Aorta (tissue), 5 donors: ENCODE measurements around the gene SLC39A5. TPM values are rescaled to one million over a fixed set of nuclear protein-coding genes. Genes with fewer than 3 reads are reported as not detected.

ENCODE experiments used
- ATAC-seq: fragments of 200-7000 bp; cut with Tn5 transposase; one replicate; pipeline ENCODE4 v1.9.1; 2022; ENCODE audit warnings: moderate library complexity; ENCODE audit not compliant: low FRiP score
- DNase-seq, 2 donors: peaks; one replicate each; pipeline ENCODE4 v3.0.0-alpha.2; 2020
- H3K27ac ChIP-seq, 2 donors: one replicate each; pipeline ENCODE4 v1.5.1; 2013; ENCODE audit warnings: low read length in 2 of 2, mild to moderate bottlenecking in 2 of 2, moderate library complexity in 2 of 2, control low read depth in 1 of 2, inconsistent platforms in 1 of 2, low read depth in 1 of 2
- H3K27me3 ChIP-seq, 2 donors: one replicate each; pipeline ENCODE4 v1.6.1; 2013; ENCODE audit warnings: control low read depth in 1 of 2, low read length in 1 of 2, mild to moderate bottlenecking in 1 of 2, moderate library complexity in 1 of 2; ENCODE audit not compliant: insufficient read depth in 2 of 2, control insufficient read depth in 1 of 2
- H3K36me3 ChIP-seq, 2 donors: one replicate each; pipeline ENCODE4 v1.6.1; 2013; ENCODE audit warnings: control low read depth in 1 of 2, low read length in 1 of 2, mild to moderate bottlenecking in 1 of 2; ENCODE audit not compliant: insufficient read depth in 2 of 2, control insufficient read depth in 1 of 2
- H3K4me1 ChIP-seq, 2 donors: one replicate each; pipeline ENCODE4 v1.6.1; 2013; ENCODE audit warnings: low read length in 2 of 2, control low read depth in 1 of 2, mild to moderate bottlenecking in 1 of 2, moderate library complexity in 1 of 2; ENCODE audit not compliant: insufficient read depth in 2 of 2, control insufficient read depth in 1 of 2
- H3K4me3 ChIP-seq, 2 donors: one replicate each; pipeline ENCODE4 v1.5.1; 2013; ENCODE audit warnings: low read length in 2 of 2, control low read depth in 1 of 2, mild to moderate bottlenecking in 1 of 2
- H3K9me3 ChIP-seq: one replicate; pipeline ENCODE4 v1.6.1; 2013; ENCODE audit warnings: mild to moderate bottlenecking, low read length; ENCODE audit not compliant: control insufficient read depth
- WGBS, 2 donors: extraction: QIAGEN DNeasy Blood & Tissue Kit; methylation state at CpG; one replicate each; pipeline ENCODE4 v1.1.7; 2013; 5-methylcytosine and 5-hydroxymethylcytosine counted together
- intact Hi-C, 2 donors: fragments of 100-400 bp; cut with DNase I; formaldehyde crosslinking; loops; one replicate each; pipeline versions ENCODE4 v1.14.2 to v1.15.0; 2022
- long read RNA-seq, 2 donors: library from polyadenylated mRNA; unstranded; transcript quantifications; one replicate each; pipeline ENCODE4 v2.0.0, GENCODE V29; 2020 to 2021
- polyA plus RNA-seq, 2 donors: library from polyadenylated mRNA; stranded (reverse); fragments of 200-250 nt; gene quantifications; one replicate each; pipeline ENCODE4 v1.2.3, GENCODE V29; 2013
- total RNA-seq, 2 donors: library from RNA; stranded (reverse); fragmentation: NEBNext Ultra II Directional; extraction: Animal tissue kit (Norgen Biotek cat#: 25700); gene quantifications; one replicate each; pipeline ENCODE4 v1.2.1, GENCODE V29; 2021
- donor health status: healthy with polysubstance abuse.
- donor health status: Bipolar disorder and iron deficiency.
- donor health status: DM: no; HTN: no; CAD: no.
- donor health status: DM: no; HTN: no; CAD: no.
- donor health status: DM: yes; HTN: yes; CAD: no.

SLC39A5 gene
- total RNA-seq = not detected
- 10 to 100 TPM in 1 of 2 donors, 1 to 10 TPM in 1; 1.1 to 21.4 TPM for polyA plus RNA-seq
- long read RNA-seq, donor 1 = 0 reads
- long read RNA-seq, donor 2 = 0 reads

GRCh38 chr12:56229916-56230431 is at the start of gene SLC39A5:
TSS of gene SLC39A5 (plus strand) at chr12:56230051. CDS start at chr12:56231275, 1,224 bp downstream.
- ATAC-seq (no peak), DNase-seq (no peak)
- Histone ChIP-seq H3K4me3 (no peak within 1 kb of the TSS), H3K27ac (no peak within 1 kb of the TSS), H3K27me3 (no peaks in the 10 kb centered on the region), H3K36me3 (no peaks in the 10 kb centered on the region), H3K4me1 (no peaks in the 10 kb centered on the region), H3K9me3 (no peaks in the 10 kb centered on the region)
- intact Hi-C loops = loop anchor here in 1 of 2 donors (5.0 kb wide), 1 partner anchor 38 kb away; no protein-coding TSS in a partner anchor
- 72 to 82% methylated on average over 3 to 4 of the region's 4 CpGs for WGBS, 2 donors

- DNase-seq (no peak), ATAC-seq (no peak)
- Histone ChIP-seq H3K4me3 (no peak overlapping the region), H3K27me3 (no peaks in the 10 kb centered on the region), H3K9me3 (no peaks in the 10 kb centered on the region), H3K36me3 (peaks cover 6 to 9% of the 10 kb centered on the region in 2 donors), H3K27ac (no peak overlapping the region), H3K4me1 (no peaks in the 10 kb centered on the region)
- 35 to 43% methylated on average over 2 of the region's 2 CpGs for WGBS, 2 donors
- intact Hi-C loops = no loop called here
Measured at GRCh38 chr12:56186957-56187356, 42.9 kb upstream of the SLC39A5 start.

GRCh38 chr12:56188131-56188777 is 41.6 kb upstream of the SLC39A5 start:
- intact Hi-C loops = loop anchor here (2.0 kb wide), 3 partner anchors 27 to 69 kb away; partner anchors contain the start of gene ZC3H10 (in 1 of the 2)
- ATAC-seq = no peak
- Histone ChIP-seq H3K4me3 (peak overlapping the region; percentile 54 to 94), H3K9me3 (no peaks in the 10 kb centered on the region), H3K4me1 (no peaks in the 10 kb centered on the region), H3K36me3 (peaks cover 6 to 9% of the 10 kb centered on the region in 2 donors), H3K27me3 (no peaks in the 10 kb centered on the region), H3K27ac (peak overlapping the region; percentile 1 to 76)
- no peak for DNase-seq
- WGBS, 2 donors = 8 to 9% methylated on average over 10 of the region's 10 CpGs

- 1% methylated on average over 17 of the region's 17 CpGs for WGBS, 2 donors
- peak; percentile 3 for ATAC-seq
- H3K9me3 ChIP-seq = no peaks in the 10 kb centered on the region
- H3K27me3 ChIP-seq = no peaks in the 10 kb centered on the region
- H3K27ac ChIP-seq = peak overlapping the region; percentile 1 to 76
- no peaks in the 10 kb centered on the region for H3K4me1 ChIP-seq
- peak overlapping the region; percentile 54 to 94 for H3K4me3 ChIP-seq
- no peak for DNase-seq
- intact Hi-C loops = loop anchor here (1.0 to 2.0 kb wide), 4 partner anchors 28 to 70 kb away; partner anchors contain the start of gene ZC3H10 (in 1 of the 2)
- peaks cover 6 to 7% of the 10 kb centered on the region in 2 donors for H3K36me3 ChIP-seq
Measured at GRCh38 chr12:56188778-56189098, 41.1 kb upstream of the SLC39A5 start.

GRCh38 chr12:56189099-56189917 is 40.5 kb upstream of the SLC39A5 start, which contains the start of gene SMARCC2:
TSS of gene SMARCC2 (minus strand) at chr12:56189483. CDS start at chr12:56189461, 22 bp downstream.
- WGBS, 2 donors = 1% methylated on average over 55 to 93 of the region's 93 CpGs
- Histone ChIP-seq H3K27me3 (no peaks in the 10 kb centered on the region), H3K27ac (peak within 1 kb of the TSS; percentile 62 to 99), H3K4me1 (no peaks in the 10 kb centered on the region), H3K9me3 (no peaks in the 10 kb centered on the region), H3K36me3 (peaks cover 3 to 4% of the 10 kb centered on the region in 2 donors), H3K4me3 (peak within 1 kb of the TSS; percentile 54 to 94)
- DNase-seq (peak; percentile 94 to 96), ATAC-seq (peak; percentile 94)
- intact Hi-C loops = loop anchor here (1.0 to 2.0 kb wide), 4 partner anchors 29 to 71 kb away; partner anchors contain the start of gene ZC3H10 (in 1 of the 2)

GRCh38 chr12:56189918-56190694 is 39.7 kb upstream of the SLC39A5 start:
- Histone ChIP-seq H3K4me1 (no peaks in the 10 kb centered on the region), H3K36me3 (peaks cover 0 to 2% of the 10 kb centered on the region in 2 donors), H3K27ac (peak overlapping the region; percentile 62 to 99), H3K9me3 (no peaks in the 10 kb centered on the region), H3K27me3 (no peaks in the 10 kb centered on the region), H3K4me3 (peak overlapping the region; percentile 33 to 94)
- ATAC-seq = peak; percentile 84
- intact Hi-C loops = loop anchor here (1.0 to 5.0 kb wide), 7 partner anchors 29 to 275 kb away; partner anchors contain the start of genes ANKRD52 (in 1 of the 2) and ZC3H10 (in 1 of the 2)
- WGBS, 2 donors = 0 to 1% methylated on average over 42 of the region's 42 CpGs
- peak; percentile 82 to 94 for DNase-seq

- ATAC-seq = no peak
- Histone ChIP-seq H3K27me3 (no peaks in the 10 kb centered on the region), H3K9me3 (no peaks in the 10 kb centered on the region), H3K4me3 (peak overlapping the region in 1 of 2 donors; percentile 33), H3K36me3 (peaks cover 0 to 1% of the 10 kb centered on the region in 2 donors), H3K4me1 (no peaks in the 10 kb centered on the region), H3K27ac (peak overlapping the region in 1 of 2 donors; percentile 34)
- intact Hi-C loops = loop anchor here (2.0 to 5.0 kb wide), 3 partner anchors 37 to 274 kb away; partner anchors contain the start of gene ANKRD52 (in 1 of the 2)
- no peak for DNase-seq
- 15 to 21% methylated on average over 9 of the region's 9 CpGs for WGBS, 2 donors
Measured at GRCh38 chr12:56190695-56191155, 39.1 kb upstream of the SLC39A5 start.
